ENCODE data around the gene OBSCN.

OBSCN gene

GRCh38 chr1:228392111-228392936 lies 184.5 kb downstream of the OBSCN start:
- FAIRE-seq, result no peak

GRCh38 chr1:228393268-228393701 lies 185.4 kb downstream of the OBSCN start:
- no peak for FAIRE-seq

GRCh38 chr1:228393811-228394570 lies 186.1 kb downstream of the OBSCN start:
- FAIRE-seq, result no peak

- no peak for FAIRE-seq
Observed at GRCh38 chr1:228394571-228395394, 186.9 kb downstream of the OBSCN start.

GRCh38 chr1:228396770-228397662 lies 189.2 kb downstream of the OBSCN start:
- FAIRE-seq, result no peak

- no peak for FAIRE-seq
Observed at GRCh38 chr1:228397966-228398365, 190.1 kb downstream of the OBSCN start.

GRCh38 chr1:228398741-228399461 lies 191.1 kb downstream of the OBSCN start:
- no peak for FAIRE-seq

- no peak for FAIRE-seq
Observed at GRCh38 chr1:228399531-228400236, 191.8 kb downstream of the OBSCN start.

GRCh38 chr1:228400237-228400651 lies 192.4 kb downstream of the OBSCN start:
- FAIRE-seq, result no peak

GRCh38 chr1:228400692-228401454 lies 193.0 kb downstream of the OBSCN start:
- no peak for FAIRE-seq

- no peak for FAIRE-seq
Observed at GRCh38 chr1:228401782-228402640, 194.2 kb downstream of the OBSCN start.

GRCh38 chr1:228402641-228403025 lies 194.8 kb downstream of the OBSCN start:
- no peak for FAIRE-seq

GRCh38 chr1:228403231-228403631 lies 195.4 kb downstream of the OBSCN start:
- no peak for FAIRE-seq

- no peak for FAIRE-seq
Observed at GRCh38 chr1:228404107-228404720, 196.4 kb downstream of the OBSCN start.

- no peak for FAIRE-seq
Observed at GRCh38 chr1:228405200-228405978, 197.5 kb downstream of the OBSCN start.

GRCh38 chr1:228405979-228406228 lies 198.1 kb downstream of the OBSCN start:
- no peak for FAIRE-seq

- no peak for FAIRE-seq
Observed at GRCh38 chr1:228407106-228408040, 199.5 kb downstream of the OBSCN start.
